ENCODE measurements around the gene ULK4.
"Not testable (repeated sequence)": the region's sequence is repeated elsewhere in the genome, so short reads cannot be mapped to it uniquely, and the experiment has no call there.

The ULK4 gene

DNA sequence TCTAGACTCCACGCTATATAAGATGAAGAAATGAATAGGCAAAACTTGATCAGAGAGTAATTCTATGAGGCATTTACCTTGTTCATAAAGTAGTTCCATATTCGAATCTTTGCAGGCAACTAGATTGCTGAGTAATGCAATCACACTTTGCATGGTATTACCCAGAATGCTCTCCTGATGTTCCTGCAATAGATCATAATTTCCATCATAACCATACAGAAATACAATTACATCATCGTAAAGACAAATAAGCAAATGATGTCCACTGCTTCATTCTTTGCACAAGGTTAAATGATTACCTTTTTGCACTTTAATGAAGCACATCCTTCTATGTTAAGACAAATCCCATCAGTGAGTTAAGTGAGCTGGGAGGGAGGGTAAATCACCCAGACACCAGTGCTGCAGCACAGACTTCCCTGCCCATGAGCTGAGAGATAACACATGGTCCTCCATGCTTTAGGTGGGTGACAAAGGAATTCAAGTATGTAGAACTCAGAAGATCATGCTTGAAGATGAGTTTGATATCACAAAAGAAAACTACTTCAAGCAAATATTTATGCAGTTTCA is 395.9 kb downstream of the ULK4 start:
- no peak for DNase-seq

DNA sequence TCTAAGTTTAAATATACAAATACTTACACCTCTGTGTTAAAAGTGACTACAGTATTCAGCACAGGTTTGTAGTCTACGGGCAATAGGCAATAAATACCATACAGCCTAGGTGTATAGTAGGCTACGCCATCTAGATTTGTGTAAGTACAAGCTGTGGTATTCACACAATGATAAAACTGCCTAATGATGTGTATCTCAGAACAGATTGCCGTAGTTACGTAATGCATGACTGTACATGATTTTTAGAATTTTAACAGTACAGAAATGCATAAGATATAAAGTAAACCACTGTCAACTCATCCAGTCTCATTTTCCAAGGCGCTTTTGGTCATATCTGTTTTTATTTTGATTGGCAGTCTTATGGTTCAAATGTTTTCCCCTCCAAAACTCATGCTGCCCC is 396.9 kb downstream of the ULK4 start:
- DNase-seq: no peak

DNA sequence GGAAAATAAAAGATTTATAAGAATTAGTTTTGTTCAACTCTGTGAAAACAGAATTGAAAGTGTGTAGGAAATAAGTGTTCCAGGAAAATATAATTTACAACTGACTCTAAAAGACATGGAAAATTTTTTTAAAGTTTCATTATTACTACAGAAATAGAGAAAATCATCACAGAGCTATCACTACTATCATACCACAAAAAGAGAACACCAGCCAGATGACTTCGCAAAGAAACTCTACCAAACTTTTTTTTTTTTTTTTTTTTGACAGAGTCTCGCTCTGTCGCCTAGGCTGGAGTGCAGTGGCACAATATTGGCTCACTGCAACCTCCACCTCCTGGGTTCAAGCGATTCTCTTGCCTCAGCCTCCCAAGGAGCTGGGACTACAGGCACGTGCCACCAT is 405.7 kb downstream of the ULK4 start:
- DNase-seq: not testable (repeated sequence)

DNA sequence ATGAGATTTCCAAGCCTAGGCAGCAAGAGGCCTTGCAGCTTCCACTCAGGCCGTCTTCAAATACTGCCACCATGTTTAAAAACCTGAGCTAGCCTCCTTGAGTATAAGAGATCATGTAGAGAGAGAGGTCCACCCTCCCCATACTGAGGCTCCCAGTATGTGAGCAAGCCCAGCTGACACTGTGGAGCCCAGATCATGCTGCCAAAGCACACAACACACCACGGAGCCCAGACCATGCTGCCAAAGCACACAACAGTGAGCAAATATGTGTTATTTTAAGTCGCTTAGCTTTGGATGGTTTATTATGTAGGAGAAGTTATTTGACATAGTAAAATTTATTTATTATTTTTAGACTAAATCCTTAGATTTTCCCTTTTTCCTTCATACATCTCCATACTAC is 428.9 kb downstream of the ULK4 start:
- no peak for DNase-seq

DNA sequence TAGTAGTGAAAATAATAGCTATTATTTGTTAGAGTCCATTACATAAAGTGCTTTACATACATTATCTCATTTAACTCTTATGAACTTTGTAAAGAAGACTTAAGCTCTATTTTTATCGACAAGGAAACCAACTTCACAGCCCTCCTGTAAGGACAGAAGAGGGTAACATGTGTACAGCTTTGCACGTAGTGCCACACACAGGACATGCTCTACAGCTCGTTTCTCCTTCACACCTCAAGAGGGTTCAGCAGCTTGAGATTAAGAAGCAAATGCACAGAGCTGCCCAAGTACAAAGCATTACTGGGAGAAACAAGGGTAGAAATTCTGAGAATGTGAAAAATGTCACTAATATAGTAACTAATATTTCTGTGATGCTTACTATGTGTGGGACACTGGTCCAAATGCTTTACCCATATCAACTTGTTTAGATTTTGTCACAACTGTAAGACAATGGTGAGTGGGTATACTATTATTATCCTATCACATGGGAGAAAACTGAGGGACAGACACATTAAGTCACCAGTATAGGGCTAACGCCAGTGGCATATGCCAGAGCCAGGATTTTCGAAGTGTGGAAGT is 434.8 kb downstream of the ULK4 start:
- no peak for DNase-seq

DNA sequence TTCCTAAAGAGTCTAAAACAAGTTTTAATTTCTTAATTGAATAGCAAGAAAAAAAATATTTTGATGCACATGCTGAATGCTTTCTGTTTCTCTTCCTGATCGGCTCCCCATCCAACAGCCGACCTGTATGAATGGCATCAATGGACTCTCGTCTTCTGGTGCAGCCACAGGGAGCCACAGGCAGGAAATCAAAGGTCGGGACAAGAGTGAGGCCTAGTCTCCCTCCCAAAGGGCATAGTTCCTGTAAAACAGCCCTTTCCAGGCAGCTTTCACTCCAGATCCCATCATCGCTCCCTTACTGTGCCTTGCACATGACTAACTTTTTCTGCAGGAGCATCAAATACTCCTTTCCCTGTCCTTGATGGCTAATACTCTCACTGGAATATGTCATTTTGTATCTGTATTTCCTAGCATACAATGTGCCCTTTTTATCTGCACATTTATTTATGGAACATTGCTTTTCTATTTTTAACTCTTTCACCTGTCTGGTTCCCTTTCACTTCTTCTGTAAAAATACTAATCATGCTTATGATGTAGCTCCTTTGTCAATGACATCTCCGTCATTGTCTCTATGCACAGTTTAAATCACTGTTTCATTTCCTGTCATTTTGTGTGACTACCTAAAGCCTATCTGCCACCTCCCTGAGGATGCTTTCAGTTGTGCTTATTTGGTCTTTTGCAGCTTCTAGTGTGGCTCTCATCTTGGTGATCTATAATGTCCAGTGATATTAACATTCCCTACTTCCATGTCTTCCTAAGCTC is 436.4 kb downstream of the ULK4 start:
- DNase-seq: no peak

DNA sequence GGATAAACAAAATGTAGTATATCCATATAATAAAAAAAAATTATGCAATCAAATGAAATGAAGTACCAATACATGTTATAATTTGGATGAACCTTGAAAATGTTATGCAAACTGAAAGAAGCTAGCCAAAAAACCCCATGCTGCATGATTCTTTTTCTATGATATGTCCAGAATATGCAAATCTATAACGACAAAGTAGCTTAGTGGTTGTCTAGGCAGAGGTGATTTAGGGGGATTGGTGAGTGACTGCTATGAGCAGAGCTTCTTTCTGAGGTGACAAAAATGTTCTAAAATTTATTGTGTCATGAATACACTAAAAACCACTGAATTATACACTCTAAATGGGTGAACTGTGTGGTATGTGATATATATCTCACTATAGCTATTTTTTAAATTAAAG is 438.0 kb downstream of the ULK4 start:
- no peak for DNase-seq

DNA sequence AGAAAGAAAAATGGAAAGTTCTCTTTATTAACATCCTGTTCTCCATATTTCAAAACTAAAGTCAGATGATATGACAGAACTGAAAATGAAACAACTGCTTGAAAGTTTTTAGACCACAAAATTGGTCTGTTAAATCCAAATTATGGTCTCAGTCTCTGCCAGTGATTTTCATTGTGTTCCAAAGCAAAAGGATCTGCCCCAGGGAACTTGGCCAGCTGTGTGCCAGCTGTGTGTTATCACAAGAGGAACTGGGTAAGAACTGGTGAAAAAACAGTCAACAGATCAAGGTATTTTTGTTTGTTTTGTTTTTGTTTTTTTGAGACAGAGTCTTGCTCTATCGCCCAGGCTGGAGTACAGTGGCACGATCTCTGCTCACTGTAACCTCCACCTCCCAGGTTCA is 439.3 kb downstream of the ULK4 start:
- no peak for DNase-seq

DNA sequence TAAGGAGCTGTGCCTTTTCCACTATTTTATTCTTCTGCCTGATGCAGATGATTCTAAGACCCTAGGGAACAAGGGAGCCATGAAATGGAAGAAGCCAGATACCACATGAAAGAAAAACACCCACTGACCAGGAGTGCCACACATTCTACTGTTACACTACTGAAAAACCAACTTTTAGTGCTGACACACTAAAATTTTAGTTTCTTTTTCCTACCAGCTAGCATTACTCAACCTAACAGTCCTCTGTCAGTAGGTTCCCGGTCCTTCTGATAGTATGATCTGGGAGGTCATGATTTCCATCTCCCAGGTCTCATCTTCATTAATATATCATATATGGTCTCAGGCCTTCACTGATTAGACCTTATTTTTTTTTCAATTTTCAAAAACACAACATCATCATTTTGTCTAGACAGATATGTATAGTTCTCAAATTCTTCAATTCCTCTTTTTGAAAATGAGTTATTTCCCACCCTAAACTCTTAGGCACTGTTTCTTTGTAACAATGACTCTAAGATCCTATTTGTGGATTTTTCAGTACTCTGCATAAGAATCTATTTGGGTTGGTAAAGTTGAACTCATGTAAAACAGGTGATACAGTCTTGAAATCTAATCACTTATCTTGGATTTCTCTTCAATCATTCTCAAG is 440.8 kb downstream of the ULK4 start:
- DNase-seq: no peak

DNA sequence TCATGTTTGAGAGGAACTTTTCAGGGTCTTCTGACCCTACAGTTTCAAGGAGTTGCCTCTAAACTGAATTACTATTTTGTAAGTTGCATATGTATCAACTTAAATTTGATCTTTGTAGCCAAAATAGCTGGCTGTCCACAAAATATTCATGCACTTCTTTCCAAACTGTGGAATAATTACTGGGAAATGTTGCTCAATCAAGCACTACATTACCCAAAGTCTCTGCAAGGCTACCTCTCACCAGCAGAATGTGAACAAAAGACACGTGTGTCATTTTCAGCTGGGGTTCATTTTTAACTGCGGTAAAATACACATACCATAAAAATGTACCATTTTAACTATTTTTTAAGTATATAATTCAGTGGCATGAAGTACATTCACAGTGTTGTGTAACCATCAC is 442.2 kb downstream of the ULK4 start:
- DNase-seq: no peak

DNA sequence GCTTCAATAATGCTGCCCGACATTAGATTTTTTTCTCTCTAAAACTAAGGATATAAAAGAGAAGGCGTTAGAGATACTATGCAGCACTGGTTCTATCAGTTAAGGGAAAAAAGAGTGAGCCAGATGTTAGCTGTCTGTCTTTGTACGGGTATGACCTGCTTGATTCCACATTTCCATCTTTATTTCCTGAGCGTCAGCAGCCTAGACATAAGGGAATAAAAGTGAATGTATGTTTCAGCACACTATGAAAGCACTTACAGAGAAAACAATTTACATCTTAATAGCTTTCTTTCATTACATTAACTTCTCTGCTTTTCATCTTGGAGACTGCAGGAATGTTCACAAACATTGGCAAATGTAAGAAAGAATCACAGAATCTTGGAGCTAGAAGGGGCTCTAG is 443.3 kb downstream of the ULK4 start:
- DNase-seq: no peak

DNA sequence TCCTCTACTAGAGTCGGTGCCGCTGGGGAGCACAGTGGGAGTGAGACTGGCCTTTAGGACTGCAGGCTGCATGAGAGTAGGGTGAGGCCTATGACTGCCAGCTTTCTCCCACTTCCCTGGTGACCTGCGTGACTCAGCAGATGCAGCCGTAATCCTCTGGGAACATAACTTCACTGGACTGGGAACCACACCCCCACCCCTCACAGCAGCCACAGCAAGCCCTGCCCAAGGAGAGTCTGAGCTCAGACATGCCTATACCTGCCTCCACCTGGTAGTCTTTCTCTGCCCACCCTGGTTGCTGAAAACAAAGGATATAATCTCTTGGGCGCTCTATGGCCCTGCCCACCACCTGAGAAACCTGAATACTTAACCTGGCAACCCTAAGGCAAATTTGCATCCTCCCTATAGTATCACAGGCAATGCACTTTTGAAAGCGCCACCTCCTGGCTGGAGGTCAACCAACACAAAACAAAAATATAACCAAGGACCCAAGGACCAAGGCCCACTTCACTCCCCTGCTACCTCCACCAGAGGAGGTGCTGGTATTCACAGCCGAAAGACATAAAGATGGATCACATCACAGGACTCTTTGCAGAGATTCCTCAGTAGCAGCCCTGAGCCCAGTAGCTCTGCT is 453.7 kb downstream of the ULK4 start:
- no peak for DNase-seq

DNA sequence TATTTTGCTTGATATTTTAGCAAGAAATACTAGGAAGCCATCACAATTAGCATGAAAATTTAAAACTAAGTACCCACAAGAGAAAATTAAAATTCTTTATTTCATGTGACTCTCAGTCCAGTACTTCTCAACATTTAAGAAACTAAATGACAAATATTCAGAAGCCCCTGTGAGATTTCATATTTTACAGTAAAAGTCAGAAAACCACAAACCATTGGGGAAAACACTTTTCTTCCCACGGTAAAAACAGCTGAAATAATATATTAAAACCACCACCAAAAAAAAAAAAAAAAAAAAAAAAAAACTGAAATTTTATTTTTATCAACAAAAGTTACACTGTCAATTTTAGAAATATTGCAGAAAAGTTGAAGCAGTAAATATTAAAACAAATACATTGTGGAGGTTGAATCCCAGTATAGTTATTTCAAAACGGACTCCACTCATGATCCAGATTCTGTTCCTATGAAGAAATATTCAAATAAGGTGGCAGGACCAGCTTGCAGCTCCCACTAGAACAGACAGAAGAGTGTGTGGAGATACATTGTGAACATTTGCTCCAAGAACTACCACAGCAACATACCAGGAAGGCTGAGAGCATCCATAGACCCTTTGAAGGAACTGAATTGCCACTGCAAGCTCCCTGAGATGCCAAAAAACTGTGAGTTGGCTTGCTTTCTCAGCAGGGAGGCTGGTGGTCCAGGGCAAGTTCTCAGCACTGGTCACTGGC is 454.4 kb downstream of the ULK4 start:
- no peak for DNase-seq

DNA sequence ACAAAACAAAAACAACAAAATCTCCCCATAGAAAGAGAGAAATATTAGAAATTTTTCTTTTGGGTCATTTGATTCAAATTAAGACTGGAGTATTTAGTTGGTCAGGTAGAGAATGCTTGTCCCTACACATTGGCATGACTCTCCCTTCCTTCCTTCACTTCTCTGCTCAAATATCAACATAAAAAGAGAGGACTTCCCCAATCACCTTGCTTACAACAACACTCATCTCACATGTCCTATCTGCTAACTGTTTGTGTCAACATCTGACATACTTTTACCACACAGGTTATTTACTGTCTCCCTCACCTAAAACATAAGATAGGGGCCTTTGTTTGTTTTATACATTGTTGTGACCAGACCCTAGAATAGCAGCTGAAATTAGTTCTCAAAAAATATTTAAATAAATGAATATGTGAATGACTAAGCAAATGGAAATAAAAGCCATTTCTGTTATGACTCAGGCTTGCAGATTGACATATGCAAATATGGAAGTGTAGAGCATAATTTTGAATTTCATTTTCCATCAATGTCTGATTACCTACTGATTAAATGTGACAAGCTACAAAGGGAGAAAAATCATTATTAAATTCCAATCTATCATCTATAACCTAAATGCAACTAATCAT is 457.8 kb downstream of the ULK4 start:
- no peak for DNase-seq

DNA sequence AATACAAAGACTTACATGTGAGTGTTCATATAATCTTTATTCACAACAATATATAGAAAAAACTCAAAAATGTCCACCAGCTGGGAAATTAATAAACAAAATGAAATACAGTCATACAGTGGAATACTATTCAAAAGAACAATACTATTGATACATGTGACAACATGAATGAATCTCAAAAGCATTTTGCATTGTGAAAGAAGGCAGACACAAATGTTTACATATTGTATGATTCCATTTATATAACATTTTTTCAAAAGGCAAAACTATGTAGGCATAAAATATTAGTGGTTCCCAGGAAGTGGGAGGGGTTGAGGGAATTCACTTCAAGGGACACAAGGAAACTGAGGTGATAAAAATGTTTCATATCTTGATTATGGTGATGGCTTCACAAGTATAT is 459.4 kb downstream of the ULK4 start:
- no peak for DNase-seq

DNA sequence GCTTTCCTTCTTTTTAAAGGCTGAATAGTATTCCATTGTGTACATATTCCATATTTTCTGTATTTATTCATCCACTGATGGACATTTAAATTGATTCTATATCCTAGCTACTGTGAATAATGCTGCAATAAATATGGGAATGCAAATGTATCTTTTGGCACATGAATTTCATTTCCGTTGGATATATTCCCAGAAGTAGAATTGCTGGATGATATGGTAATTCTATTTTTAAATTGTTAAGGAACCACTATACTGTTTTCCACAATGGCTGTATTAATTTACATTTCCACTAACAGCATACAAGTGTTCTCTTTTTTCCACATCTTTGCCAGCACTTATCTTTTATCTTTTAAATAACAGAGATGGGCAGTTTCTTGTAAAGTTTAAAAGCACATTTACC is 459.9 kb downstream of the ULK4 start:
- DNase-seq: no peak

DNA sequence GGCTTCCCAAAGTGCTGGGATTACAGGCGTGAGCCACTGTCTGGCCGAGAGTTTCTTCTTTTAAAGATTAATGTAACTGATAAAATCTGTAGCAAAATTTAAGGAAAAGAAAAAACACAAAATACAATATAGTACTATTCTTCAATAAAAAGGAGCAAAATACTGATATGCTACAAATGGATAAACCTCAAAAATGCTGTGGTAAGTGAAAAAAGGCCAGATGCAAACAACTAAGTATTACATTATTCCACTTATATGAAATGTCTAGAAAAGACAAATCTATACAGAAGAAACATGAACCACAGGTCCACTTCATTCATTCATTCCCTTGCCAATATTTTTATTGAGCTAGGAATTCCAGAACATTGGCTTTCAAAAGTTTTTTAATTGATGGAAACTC is 463.1 kb downstream of the ULK4 start:
- DNase-seq: no peak

DNA sequence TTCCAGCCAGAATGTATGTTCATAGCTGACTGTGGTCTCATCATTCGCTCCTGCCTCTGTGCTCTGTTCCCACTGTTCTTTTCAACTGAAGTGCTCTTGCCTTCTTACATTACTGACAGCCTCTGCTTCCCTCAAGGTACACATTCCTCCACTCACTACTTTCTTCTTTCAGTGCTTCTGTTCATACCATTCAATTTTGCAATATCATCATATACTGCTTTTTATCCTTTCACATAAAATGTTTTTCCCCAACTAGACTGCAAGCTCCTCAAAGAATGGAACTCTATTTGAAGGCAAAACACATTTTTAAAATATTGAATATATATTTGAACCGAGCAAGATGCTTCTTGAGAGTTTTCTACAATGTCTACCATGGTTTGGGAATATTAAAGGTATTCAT is 471.5 kb downstream of the ULK4 start:
- no peak for DNase-seq

DNA sequence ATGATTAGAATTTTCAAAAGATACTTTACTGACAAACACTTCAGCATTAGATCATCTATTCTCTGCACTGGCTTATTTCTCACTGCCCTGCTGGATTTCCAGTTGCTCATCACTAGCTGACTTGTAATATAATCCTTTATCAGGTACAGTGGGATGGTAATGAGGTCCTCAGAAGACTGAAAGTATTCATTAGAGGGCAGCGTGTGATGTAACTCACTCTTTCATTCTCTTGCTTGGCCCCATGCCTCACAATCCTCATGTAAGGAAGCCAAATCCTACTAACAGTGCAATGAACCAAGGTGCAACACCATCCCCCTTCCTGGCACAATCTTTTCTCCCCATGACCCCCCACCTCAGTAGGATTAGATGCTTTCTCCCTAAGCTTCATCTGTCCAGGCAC is 472.7 kb downstream of the ULK4 start:
- no peak for DNase-seq

DNA sequence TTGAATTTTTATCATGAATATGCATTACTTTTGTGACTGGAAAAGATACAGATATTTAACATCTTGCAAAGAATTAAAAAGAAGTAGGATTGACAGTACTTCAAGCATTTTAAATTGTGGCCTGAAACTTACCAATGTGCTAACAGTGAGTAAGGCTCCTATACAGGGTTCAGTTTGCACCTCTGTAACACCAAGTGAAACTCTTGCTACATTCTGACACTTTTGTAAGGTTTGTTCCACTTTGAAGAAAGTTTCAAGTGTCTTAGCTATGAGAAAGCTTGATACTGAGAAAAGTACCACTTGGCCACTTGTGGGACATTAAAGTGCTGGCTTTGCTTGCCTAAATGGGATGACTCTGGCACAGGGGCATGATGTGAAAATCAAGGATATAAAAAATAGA is 473.4 kb downstream of the ULK4 start:
- no peak for DNase-seq

DNA sequence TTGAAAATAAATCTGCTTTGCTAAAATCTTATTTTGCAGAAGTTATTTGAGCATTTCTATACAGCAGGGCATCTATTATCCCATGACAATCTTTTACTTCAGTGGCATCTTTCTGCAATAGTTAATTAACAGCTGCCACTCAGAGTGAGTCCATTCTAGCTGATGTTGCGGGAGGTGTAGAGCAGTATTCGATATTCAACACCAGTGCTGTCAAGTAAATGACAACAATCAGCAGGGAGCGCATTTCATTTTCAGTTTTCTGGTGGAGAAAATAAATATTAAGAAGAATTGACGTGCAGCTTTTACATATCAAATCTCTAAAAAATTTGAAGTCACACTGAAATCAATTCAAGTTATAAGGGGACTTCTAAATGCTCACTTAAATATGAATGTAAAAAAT is 476.4 kb downstream of the ULK4 start:
- no peak for DNase-seq

DNA sequence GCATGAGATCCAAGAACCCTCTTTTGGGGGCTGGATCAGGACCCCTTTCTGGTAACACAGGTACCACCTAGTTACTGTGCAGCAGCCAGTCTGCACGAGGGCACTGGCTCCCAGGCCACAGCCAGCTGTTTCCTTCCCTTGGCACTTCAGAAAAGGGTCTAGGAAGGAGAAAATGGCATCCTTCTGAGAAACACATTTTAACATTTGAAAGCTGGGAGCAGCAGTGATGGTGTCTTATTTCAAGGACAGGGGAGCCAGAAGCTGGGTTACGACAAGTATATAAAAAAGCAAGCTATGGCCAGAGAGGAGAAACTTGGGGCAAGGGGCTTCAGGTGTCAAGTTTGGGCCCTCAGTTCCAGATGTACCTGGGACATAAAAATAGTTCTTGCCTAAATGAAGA is 479.8 kb downstream of the ULK4 start:
- DNase-seq: no peak

DNA sequence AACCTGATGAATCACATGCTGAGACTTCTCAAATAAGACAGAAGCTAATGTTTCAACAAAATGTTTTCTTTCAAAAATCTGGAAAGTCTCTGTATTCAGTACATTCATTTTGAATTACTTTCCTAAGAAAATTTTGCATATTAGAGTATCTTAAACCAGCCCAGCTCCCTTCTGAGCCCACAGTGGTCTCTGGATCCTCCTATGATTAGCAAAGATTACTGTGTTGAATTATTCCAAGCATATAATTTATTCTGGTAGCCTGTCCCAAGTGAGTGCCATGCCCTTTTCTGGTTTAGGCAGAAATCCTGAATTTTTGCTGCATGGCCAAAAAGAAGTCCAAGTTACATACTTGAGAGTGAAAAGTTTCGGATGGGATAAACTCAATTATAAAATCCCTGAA is 483.6 kb downstream of the ULK4 start:
- DNase-seq: no peak

Measured in CD4-positive, alpha-beta T cell treated with Interferon gamma for 1 hour (primary cell).